HepG2 (cell line): ENCODE measurements around the gene EPHX1. TPM values are rescaled to one million over a fixed set of nuclear protein-coding genes. Genes with fewer than 3 reads are reported as not detected.

Source experiments
- EZH2 ChIP-seq: conservative IDR thresholded peaks from 2 replicates; pipeline ENCODE4 v1.6.1; 2012; ENCODE audit warnings: mild to moderate bottlenecking, low read depth, low read length, moderate library complexity
- GPBP1L1 ChIP-seq: sonication (generic); formaldehyde crosslinking; IDR thresholded peaks from 2 replicates; pipeline ENCODE4 v1.5.0; 2020; ENCODE audit warnings: mild to moderate bottlenecking, missing genetic modification reagents
- NAIF1 ChIP-seq: sonication (generic); formaldehyde crosslinking; IDR thresholded peaks from 2 replicates; pipeline ENCODE4 v1.5.0; 2020; ENCODE audit warnings: mild to moderate bottlenecking, missing genetic modification reagents, borderline replicate concordance
- PBX2 ChIP-seq: IDR thresholded peaks from 2 replicates; pipeline ENCODE4 v1.6.1; 2016; ENCODE audit warnings: control low read depth
- RXRB ChIP-seq: IDR thresholded peaks from 2 replicates; pipeline ENCODE4 v1.6.1; 2016; ENCODE audit warnings: borderline replicate concordance, missing genetic modification reagents, missing compliant biosample characterization
- SALL1 ChIP-seq: sonication (generic); formaldehyde crosslinking; IDR thresholded peaks from 2 replicates; pipeline ENCODE4 v1.8.0; 2022; ENCODE audit warnings: mild to moderate bottlenecking, missing genetic modification reagents
- STAG1 ChIP-seq: sonication (generic); formaldehyde crosslinking; IDR thresholded peaks from 2 replicates; pipeline ENCODE4 v1.4.0; 2020; ENCODE audit warnings: missing genetic modification reagents
- TARDBP ChIP-seq: sonication (generic); formaldehyde crosslinking; IDR thresholded peaks from 2 replicates; pipeline ENCODE4 v1.8.0; 2022; ENCODE audit warnings: mild to moderate bottlenecking, missing genetic modification reagents
- TBP ChIP-seq: sonication (generic); formaldehyde crosslinking; IDR thresholded peaks from 2 replicates; pipeline ENCODE4 v1.5.0; 2020; ENCODE audit warnings: missing genetic modification reagents
- THRA ChIP-seq: sonication (generic); formaldehyde crosslinking; IDR thresholded peaks from 2 replicates; pipeline ENCODE4 v1.4.0; 2020; ENCODE audit warnings: missing genetic modification reagents, borderline replicate concordance
- TOE1 ChIP-seq: sonication (generic); formaldehyde crosslinking; IDR thresholded peaks from 2 replicates; pipeline ENCODE4 v1.4.0; 2020; ENCODE audit warnings: mild to moderate bottlenecking, missing genetic modification reagents
- TOPORS ChIP-seq: sonication (generic); formaldehyde crosslinking; IDR thresholded peaks from 2 replicates; pipeline ENCODE4 v1.8.0; 2023; ENCODE audit warnings: mild to moderate bottlenecking, missing genetic modification reagents
- USF2 ChIP-seq, 2 experiments: sonication (generic) in 1 of 2; formaldehyde crosslinking in 1 of 2; IDR thresholded peaks; 2 replicates each; pipeline versions ENCODE4 v1.5.1 to v1.6.1; 2011 to 2020; ENCODE audit warnings: borderline replicate concordance in 1 of 2, low read depth in 1 of 2, low read length in 1 of 2, mild to moderate bottlenecking in 1 of 2, missing genetic modification reagents in 1 of 2, moderate library complexity in 1 of 2
- ZFP90 ChIP-seq: sonication (generic); formaldehyde crosslinking; IDR thresholded peaks from 2 replicates; pipeline ENCODE4 v1.8.0; 2022; ENCODE audit warnings: missing genetic modification reagents, mild to moderate bottlenecking, inconsistent platforms, borderline replicate concordance
- ZNF143 ChIP-seq: sonication (generic); formaldehyde crosslinking; IDR thresholded peaks from 2 replicates; pipeline ENCODE4 v1.4.0; 2020; ENCODE audit warnings: missing genetic modification reagents
- ZNF230 ChIP-seq: sonication (generic); formaldehyde crosslinking; IDR thresholded peaks from 2 replicates; pipeline ENCODE4 v1.4.0; 2020; ENCODE audit warnings: mild to moderate bottlenecking, missing genetic modification reagents
- ZNF235 ChIP-seq: sonication (generic); formaldehyde crosslinking; IDR thresholded peaks from 2 replicates; pipeline ENCODE4 v1.8.1; 2023; ENCODE audit warnings: mild to moderate bottlenecking, missing genetic modification reagents, borderline replicate concordance
- ZNF317 ChIP-seq: sonication (generic); formaldehyde crosslinking; IDR thresholded peaks from 2 replicates; pipeline ENCODE4 v1.5.0; 2020; ENCODE audit warnings: mild to moderate bottlenecking, missing genetic modification reagents
- ZNF383 ChIP-seq: sonication (generic); formaldehyde crosslinking; IDR thresholded peaks from 2 replicates; pipeline ENCODE4 v1.4.0; 2020; ENCODE audit warnings: missing genetic modification reagents, mild to moderate bottlenecking, borderline replicate concordance
- ZNF703 ChIP-seq: sonication (generic); formaldehyde crosslinking; IDR thresholded peaks from 2 replicates; pipeline ENCODE4 v1.5.1; 2020; ENCODE audit warnings: missing genetic modification reagents, mild to moderate bottlenecking, moderate library complexity, borderline replicate concordance
- ZNF850 ChIP-seq: sonication (generic); formaldehyde crosslinking; conservative IDR thresholded peaks from 2 replicates; pipeline ENCODE4 v1.9.0; 2021; ENCODE audit warnings: mild to moderate bottlenecking, missing genetic modification reagents
- ZNF878 ChIP-seq: sonication (generic); formaldehyde crosslinking; IDR thresholded peaks from 2 replicates; pipeline ENCODE4 v1.8.1; 2023; ENCODE audit warnings: mild to moderate bottlenecking, missing genetic modification reagents, moderate library complexity
- ZSCAN31 ChIP-seq: sonication (generic); formaldehyde crosslinking; IDR thresholded peaks from 2 replicates; pipeline ENCODE4 v1.5.0; 2020; ENCODE audit warnings: low read depth, mild to moderate bottlenecking, missing genetic modification reagents
- polyA plus RNA-seq, 8 experiments: library from polyadenylated mRNA; depleted of rRNA in 3 of 8; stranded (reverse) in 7 of 8; unstranded in 1 of 8; fragments of >200 nt; fragmentation: Illumina TruSeq in 4 of 8; extraction: Trizol in 4 of 8; gene quantifications; 2 replicates each; pipeline versions ENCODE4 v1.2.1 to v1.2.3, GENCODE V29; 2011 to 2016; ENCODE audit warnings: low read depth in 4 of 8, missing spikeins in 1 of 8, mixed read lengths in 1 of 8; ENCODE audit not compliant: insufficient read depth in 1 of 8
- total RNA-seq, 5 experiments: library from RNA; depleted of rRNA; stranded (reverse); fragments of >200 nt; fragmentation: Illumina TruSeq; extraction: Trizol; gene quantifications; 2 replicates each; pipeline ENCODE4 v1.2.3, GENCODE V29; 2016; ENCODE audit warnings: low read depth in 1 of 5

EPHX1 gene
- total and polyA plus RNA-seq, 2 of the 13 experiments (the other 11 are each of a cell fraction or from before 2014, with no cell fraction given), result 27.7 to 36.5 TPM

GRCh38 chr1:225767634-225768540 lies 42.0 kb upstream of the EPHX1 start (continued):
- TF ChIP-seq SALL1 (CRISPR knock-in tag) (peak; percentile 87), USF2 (IDR thresholded peaks at IDR 0.05; ENCODE audit: low read depth, low read length) (no peak), USF2 (CRISPR knock-in tag; IDR thresholded peaks at IDR 0.05; ENCODE audit: borderline replicate concordance) (no peak), PBX2 (CRISPR knock-in tag) (no peak), THRA (CRISPR knock-in tag) (peak; percentile 91; the same call in 1 of the 2 replicates), TOE1 (CRISPR knock-in tag) (no peak), ZNF703 (CRISPR knock-in tag) (no peak), ZNF383 (CRISPR knock-in tag) (0 out of 2 replicates have a peak, but pooled peaks have one; percentile 11), ZNF850 (CRISPR knock-in tag) (no peak), ZNF230 (no peak), ZNF878 (CRISPR knock-in tag) (no peak), ZNF317 (CRISPR knock-in tag) (no peak), ZFP90 (CRISPR knock-in tag) (no peak), STAG1 (no peak), TARDBP (CRISPR knock-in tag) (peak; percentile 83), EZH2 (no peak), TBP (CRISPR knock-in tag) (no peak), RXRB (CRISPR knock-in tag) (peak; percentile 86), ZNF235 (no peak), TOPORS (CRISPR knock-in tag) (peak; percentile 39; the same call in 1 of the 2 replicates), NAIF1 (no peak), ZSCAN31 (CRISPR knock-in tag) (no peak; the same call in 1 of the 2 replicates), ZNF143 (CRISPR knock-in tag) (no peak), GPBP1L1 (CRISPR knock-in tag) (no peak)
